Kidney (tissue), 14 donors: Measurements from ENCODE around the gene PVALEF. TPM values are rescaled to one million over a fixed set of nuclear protein-coding genes. Genes with fewer than 3 reads are reported as not detected.

Source experiments
- DNase-seq, 5 donors: peaks; one replicate each; pipeline ENCODE4 v3.0.0-alpha.2; 2013 to 2020
- FAIRE-seq: peaks from 2 replicates; lab custom pipeline; 2012; peaks lifted over from hg19 to GRCh38; lab: Jason Lieb, UNC
- H3K27ac ChIP-seq, 2 donors: one replicate each; pipeline ENCODE4 v1.7.0; 2013; ENCODE audit warnings: low read depth in 2 of 2, low read length in 2 of 2, inconsistent platforms in 1 of 2
- H3K27me3 ChIP-seq: one replicate; pipeline ENCODE4 v1.7.1; 2013; ENCODE audit warnings: low read length, inconsistent platforms; ENCODE audit not compliant: control insufficient read depth, insufficient read depth
- H3K36me3 ChIP-seq, 3 donors: one replicate each; pipeline versions ENCODE4 v1.7.0 to v1.7.1; 2013; ENCODE audit warnings: low read length in 3 of 3, control low read depth in 1 of 3, inconsistent platforms in 1 of 3; ENCODE audit not compliant: insufficient read depth in 3 of 3, control insufficient read depth in 2 of 3
- H3K4me1 ChIP-seq, 3 donors: one replicate each; pipeline versions ENCODE4 v1.7.0 to v1.7.1; 2013; ENCODE audit warnings: low read length in 3 of 3, inconsistent platforms in 1 of 3, low read depth in 1 of 3; ENCODE audit not compliant: control insufficient read depth in 2 of 3, insufficient read depth in 2 of 3
- H3K4me3 ChIP-seq, 3 donors: one replicate each; pipeline versions ENCODE4 v1.7.0 to v1.8.1; 2013; ENCODE audit warnings: low read length in 3 of 3, control low read depth in 1 of 3, inconsistent platforms in 1 of 3
- H3K9ac ChIP-seq, 3 donors: one replicate each; pipeline versions ENCODE4 v1.7.0 to v1.7.1; 2013; ENCODE audit warnings: low read length in 3 of 3, control low read depth in 1 of 3, inconsistent platforms in 1 of 3
- H3K9me3 ChIP-seq, 3 donors: one replicate each; pipeline versions ENCODE4 v1.7.0 to v1.7.1; 2013; ENCODE audit warnings: low read length in 3 of 3, control low read depth in 1 of 3, inconsistent platforms in 1 of 3; ENCODE audit not compliant: control insufficient read depth in 2 of 3, insufficient read depth in 1 of 3
- CTCF ChIP-seq: IDR thresholded peaks from 3 replicates; pipeline ENCODE4 v1.5.1; 2012; ENCODE audit warnings: mild to moderate bottlenecking, moderate library complexity, borderline replicate concordance; ENCODE audit not compliant: insufficient read depth; ENCODE audit errors: extremely low read depth
- intact Hi-C: fragments of 100-400 bp; cut with DNase I; formaldehyde crosslinking; loops from one replicate; pipeline ENCODE4 v1.11.1; 2022
- polyA plus RNA-seq: library from polyadenylated mRNA; stranded (reverse); fragments of 350-450 nt; fragmentation: Illumina TruSeq; extraction: RNeasy Lipid Tissue Mini Kit (QIAGEN cat#74804); gene quantifications from one replicate; pipeline ENCODE4 v1.2.3, GENCODE V29; 2014; ENCODE audit warnings: low read depth, low replicate concordance; ENCODE audit not compliant: insufficient read depth
- total RNA-seq: library from RNA; stranded (reverse); fragmentation: NEBNext Ultra II Directional; extraction: Animal tissue kit (Norgen Biotek cat#: 25700); gene quantifications from one replicate; pipeline ENCODE4 v1.2.1, GENCODE V29; 2021
- donor health status: control.
- donor health status: control.
- donor health status: control.
- donor health status: control.
- donor health status: control.
- donor health status: DM: yes; HTN: yes; CAD: no.
- donor health status: Normal renal cell carcinoma (clear cell type).

Gene PVALEF
- total and polyA plus RNA-seq, 2 donors from 2014 or later, result not detected

GRCh38 chr17:81120149-81120484, 45.2 kb upstream of the PVALEF start:
- H3K36me3 ChIP-seq, result no peaks in the 10 kb centered on the region
- no peak overlapping the region for H3K9ac ChIP-seq
- H3K27ac ChIP-seq, result no peak overlapping the region
- H3K9me3 ChIP-seq, result no peaks in the 10 kb centered on the region
- no peaks in the 10 kb centered on the region for H3K27me3 ChIP-seq
- H3K4me1 ChIP-seq, result peaks cover 0 to 7% (median 0%) of the 10 kb centered on the region in 3 donors
- H3K4me3 ChIP-seq, result no peak overlapping the region
- intact Hi-C loops, result no loop called here
- DNase-seq (no peak), FAIRE-seq (no peak)
- TF ChIP-seq CTCF, result no peak

GRCh38 chr17:81120695-81121621, 44.3 kb upstream of the PVALEF start:
- no peak overlapping the region for H3K27ac ChIP-seq
- no peaks in the 10 kb centered on the region for H3K27me3 ChIP-seq
- no peak for TF ChIP-seq CTCF
- no peak overlapping the region for H3K4me3 ChIP-seq
- intact Hi-C loops, result no loop called here
- no peak for DNase-seq
- H3K9ac ChIP-seq, result no peak overlapping the region
- no peak for FAIRE-seq
- H3K4me1 ChIP-seq, result peaks cover 0 to 7% (median 0%) of the 10 kb centered on the region in 3 donors
- H3K36me3 ChIP-seq, result no peaks in the 10 kb centered on the region
- no peaks in the 10 kb centered on the region for H3K9me3 ChIP-seq

GRCh38 chr17:81121841-81122733, 43.2 kb upstream of the PVALEF start:
- peaks cover 0 to 7% (median 0%) of the 10 kb centered on the region in 3 donors for H3K4me1 ChIP-seq
- FAIRE-seq (no peak), DNase-seq (peak in 1 of 5 donors; percentile 32)
- no peak overlapping the region for H3K4me3 ChIP-seq
- H3K9ac ChIP-seq, result no peak overlapping the region
- no peaks in the 10 kb centered on the region for H3K27me3 ChIP-seq
- H3K36me3 ChIP-seq, result no peaks in the 10 kb centered on the region
- intact Hi-C loops, result no loop called here
- no peak overlapping the region for H3K27ac ChIP-seq
- no peak for TF ChIP-seq CTCF
- H3K9me3 ChIP-seq, result no peaks in the 10 kb centered on the region
